NCI-H82 (cell line): ENCODE measurements around the gene LRCH1.

Experiments used
- DNase-seq: peaks from one replicate; lab custom pipeline; 2025; lab: John Stamatoyannopoulos, UW

Gene LRCH1

DNA sequence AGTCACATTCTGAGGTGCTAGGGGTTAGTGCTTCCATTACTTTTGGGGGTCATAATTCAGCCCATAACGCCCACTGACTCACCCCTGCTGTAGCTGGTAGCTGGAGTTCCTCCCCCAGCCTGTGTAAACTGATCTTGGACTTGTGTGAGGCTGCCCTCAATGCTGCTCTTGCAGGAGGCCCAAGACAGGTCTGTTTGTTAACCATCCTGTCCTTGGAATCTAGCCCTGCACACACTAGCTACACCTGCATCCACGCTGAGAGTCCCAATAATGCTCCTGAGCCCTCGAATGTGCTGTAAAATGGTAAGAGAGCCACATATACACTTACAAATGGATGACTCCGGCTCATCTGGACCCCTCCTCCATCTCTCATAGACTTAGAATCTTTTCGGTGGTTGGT lies 9.6 kb downstream of the LRCH1 start:
- no peak for DNase-seq

DNA sequence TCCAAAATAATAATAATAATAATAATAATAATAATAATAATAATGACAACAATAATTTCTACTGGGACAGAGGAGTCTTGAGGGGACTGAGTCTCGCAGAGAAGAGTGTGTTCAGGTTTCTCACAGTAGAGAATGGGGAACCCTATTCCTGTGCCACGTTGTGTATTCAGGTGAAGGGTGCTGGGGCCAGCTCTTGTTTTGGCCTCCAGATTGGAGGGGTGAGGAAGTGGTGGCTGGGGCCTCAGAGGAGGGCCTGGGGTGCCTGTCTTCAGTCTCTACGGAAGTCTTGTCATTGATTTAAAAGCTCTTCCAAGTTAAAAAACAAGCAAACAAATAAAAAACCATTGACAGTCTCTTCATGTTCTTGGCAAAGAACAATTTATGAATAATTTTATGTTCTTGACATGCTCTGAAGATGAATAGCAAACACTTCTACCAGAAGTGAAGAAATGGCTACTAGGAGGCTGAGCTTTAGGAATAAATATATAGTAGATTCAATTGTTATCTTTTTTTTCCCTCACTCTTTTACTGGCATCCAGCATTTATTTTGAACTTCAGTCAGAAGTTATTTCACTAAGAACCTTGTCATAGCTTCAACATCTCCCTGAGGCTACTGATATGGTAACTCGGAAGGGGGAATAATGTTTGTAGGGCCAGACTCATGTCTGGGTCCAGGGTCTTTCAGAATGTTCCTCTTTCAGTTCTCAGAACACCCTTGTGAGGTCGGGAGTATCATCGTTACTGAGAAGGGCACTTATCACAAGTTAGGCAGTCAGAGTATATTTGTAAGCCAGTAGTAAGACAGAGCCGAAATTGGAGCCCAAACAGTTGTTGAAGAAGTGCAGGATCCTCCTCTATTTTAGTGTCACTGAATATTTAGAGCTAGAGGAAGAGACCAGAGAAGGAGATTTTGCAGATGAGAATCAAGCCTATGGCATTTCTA lies 13.1 kb downstream of the LRCH1 start:
- DNase-seq, result peak; percentile 78

DNA sequence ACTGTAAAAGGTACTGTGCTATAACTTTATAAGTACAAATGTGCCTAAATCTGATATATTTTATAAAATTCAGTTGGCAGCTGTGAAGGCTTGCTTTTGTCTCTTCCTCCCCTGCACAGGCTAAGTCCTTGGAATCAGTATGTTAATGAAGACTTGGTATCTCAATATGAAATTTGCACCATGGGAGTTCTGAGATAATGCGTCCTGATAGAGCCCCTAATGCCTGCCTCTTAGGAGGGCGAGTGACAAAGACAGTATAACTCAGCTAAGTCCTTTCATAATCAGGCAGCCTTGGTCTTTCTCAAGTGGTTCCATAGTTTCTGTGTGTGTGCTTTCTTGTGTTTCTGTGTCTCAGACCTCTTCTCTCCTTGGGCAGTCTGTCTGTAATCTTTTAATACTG lies 14.7 kb downstream of the LRCH1 start:
- DNase-seq, result peak; percentile 87

DNA sequence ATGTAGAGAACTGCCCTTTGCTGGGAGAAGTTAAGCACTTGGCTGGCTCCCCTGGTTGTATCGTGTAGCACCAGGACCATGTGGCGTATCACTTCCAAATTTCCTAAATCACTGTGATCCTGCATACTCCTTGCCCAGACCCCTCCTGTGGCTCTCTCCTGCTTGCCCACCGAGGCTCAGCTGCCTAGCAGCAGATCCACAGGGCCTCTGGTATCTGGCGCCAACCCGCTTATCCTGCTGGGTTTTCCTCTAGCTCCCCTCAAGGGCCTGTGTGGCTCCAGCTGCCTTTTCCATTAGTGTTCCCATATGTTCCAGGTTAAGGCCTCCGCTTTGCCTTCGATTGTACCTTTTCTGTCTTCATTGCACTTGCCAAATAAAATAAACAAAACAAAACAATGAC lies 16.5 kb downstream of the LRCH1 start:
- peak; percentile 98 for DNase-seq

DNA sequence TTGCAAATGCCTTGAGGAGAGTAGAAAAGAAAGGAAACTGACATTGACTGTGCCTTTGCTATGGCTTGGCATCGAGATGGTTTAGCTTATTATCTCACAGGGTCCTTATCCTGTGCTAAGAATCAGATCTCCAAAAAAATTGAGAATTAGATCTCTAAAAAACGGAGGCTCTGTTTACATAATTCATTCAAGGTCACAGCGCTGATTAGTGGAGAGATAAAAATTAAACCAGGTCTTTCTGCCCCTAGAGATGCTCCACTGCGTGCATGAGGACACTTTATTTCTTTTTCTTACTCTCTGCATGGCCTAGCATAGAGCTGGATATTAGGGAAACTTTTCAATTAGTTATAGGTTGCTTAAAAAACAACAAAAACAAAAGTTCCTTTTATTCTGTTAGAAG lies 17.3 kb downstream of the LRCH1 start:
- DNase-seq, result no peak

DNA sequence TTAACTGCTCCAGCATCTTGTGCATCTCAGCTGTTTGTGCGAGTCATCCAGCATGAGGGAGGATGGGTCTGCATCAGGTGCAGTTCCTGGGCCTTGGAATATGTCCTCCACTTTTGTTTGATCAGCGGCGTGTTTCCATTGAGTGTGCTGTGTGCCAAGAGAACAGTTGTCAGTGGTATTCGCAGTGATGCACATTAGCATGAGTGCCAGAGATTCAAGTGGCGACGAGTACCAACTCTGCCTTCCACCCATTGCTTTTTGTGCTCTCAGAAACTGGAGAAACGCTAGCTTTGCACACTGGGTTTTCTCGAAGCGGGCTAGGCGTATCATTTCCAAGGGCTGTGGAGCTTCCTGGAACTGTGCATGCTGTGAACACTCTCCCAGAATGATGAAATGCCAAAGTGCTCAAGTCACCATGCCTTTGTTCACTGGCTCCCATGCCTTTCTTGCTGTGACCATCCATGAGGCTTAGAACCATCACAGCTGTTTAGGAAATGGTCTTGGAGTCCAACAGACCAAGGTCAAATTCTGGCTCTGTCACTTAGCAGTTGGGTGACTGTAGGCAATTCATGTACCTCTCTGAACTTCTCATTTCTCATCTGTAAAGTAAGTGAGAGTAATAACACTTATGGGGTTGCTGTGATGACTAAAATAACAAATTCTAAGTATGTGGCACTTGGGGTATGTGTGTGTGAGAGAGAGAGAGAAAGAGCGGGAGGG lies 18.4 kb downstream of the LRCH1 start:
- peak; percentile 72 for DNase-seq

DNA sequence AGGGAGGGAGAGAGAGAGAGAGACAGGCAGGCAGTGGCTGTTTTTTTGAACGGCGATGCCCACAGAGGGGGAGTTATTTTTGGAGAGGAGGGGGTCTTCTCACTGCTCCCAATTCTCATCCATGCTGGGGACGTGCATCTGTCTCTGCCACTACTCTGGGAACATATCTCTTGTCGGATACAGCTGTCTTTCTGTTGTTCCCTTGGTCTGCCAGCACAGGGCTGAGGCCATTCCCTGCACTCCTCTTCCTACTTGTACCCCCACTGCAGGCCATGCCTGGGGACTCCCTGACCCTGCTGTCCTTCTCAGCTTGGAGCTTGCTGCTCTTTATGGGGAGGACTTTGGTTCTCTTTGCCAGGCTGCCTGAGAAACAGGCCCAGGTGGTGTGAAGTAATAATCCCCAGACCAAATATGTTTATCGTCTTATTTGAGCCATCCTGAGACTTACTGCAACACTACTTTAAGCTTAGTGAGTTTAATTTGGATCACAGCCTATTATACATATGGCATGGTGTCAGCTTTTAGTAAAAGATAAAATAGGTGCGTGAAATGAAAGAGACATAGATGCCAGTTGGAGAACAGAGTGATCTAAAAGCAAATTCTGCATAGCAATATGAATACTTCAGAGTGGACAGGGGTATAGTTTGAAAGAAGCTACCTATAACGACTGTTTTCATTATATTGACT lies 19.1 kb downstream of the LRCH1 start:
- peak; percentile 99 for DNase-seq

DNA sequence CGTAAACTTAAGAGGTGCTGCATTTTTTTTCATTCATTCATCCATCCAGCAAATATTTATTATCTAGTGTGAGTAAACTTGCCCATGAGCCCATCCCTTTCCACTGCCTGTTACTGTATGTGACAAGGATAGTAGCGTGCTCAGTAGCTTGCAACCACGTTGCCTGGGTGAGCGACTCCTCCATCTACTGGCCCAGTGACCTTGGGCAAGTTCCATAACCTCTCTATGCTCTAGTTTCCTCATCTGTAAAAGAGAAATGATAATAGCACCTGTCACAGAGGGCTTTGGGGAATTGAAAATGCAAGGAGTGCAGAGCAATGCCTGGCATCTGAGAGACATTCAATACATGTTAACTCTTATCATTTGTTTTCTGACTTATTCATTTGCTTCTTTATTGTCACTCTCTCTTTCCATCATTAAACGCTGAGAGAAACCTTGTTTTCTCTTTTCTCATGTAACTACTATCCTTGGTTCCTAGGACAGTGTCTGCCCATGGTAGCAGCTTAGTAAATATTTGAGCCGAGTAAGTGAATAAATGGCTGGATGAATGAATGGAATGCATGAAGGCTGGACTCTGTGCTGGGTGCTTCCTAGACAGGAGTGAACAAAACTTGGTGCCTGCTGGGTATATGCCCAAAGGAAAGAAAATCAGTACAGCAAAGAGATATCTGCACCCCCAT lies 19.9 kb downstream of the LRCH1 start:
- peak; percentile 66 for DNase-seq

DNA sequence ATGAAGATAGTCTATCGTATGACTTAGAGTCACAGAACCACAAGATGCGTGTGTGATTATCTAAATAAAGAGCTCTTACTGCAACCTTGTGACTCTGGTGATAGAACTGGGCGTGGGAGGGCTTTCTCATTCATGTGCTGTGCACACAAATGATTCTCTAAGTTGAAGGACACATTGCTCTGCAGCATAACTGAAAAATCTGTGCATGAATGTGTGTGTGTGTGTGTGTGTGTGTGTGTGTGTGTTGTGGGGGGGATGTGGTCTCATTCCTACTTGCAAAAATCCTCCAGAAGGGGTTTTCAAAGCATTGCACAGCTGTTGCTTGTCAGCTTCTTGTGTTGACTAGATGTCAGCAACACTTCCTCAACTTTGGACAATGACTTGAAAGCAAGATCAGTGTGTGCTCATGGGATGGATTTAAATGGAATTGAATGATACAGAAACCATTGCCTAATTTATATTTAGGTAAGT lies 22.4 kb downstream of the LRCH1 start:
- DNase-seq, result peak; percentile 48

DNA sequence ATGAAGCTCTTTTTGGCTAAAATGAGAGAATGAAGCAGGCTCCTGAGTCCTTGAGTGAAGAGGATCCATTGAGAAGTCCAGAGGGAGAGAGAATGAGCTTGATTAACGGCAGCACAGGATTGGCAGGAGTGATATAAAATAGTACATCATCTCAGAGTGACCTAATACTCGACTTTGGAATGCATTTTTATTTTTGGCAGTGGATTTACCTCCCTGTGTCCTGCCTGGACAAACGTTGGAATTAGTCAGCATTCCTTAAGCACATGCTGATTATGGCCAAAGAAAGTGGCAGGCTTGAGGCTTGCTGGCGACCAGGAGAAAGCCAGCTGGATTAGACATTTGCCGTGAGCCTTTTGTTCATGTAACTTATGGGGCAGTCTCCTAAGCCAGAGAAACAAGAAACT lies 22.9 kb downstream of the LRCH1 start:
- peak; percentile 65 for DNase-seq

DNA sequence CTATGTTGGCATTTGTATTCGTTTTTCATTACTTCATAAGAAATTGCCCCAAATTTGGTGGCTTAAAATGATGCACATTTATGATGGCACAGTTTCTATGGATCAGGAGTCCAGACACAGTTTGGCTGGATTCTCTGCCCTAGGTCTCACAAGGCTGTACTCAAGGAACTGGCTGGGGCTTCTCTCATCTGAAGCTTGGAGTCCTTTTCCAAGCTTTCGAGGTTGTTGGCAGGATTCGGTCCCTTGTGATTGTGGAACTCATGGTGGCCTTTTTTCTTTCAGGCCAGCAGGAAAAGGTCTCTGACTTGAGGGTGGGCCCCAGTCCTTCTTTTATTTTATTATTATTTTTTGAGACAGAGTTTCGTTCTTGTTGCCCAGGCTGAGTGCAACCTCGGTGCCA lies 23.8 kb downstream of the LRCH1 start:
- DNase-seq, result no peak

DNA sequence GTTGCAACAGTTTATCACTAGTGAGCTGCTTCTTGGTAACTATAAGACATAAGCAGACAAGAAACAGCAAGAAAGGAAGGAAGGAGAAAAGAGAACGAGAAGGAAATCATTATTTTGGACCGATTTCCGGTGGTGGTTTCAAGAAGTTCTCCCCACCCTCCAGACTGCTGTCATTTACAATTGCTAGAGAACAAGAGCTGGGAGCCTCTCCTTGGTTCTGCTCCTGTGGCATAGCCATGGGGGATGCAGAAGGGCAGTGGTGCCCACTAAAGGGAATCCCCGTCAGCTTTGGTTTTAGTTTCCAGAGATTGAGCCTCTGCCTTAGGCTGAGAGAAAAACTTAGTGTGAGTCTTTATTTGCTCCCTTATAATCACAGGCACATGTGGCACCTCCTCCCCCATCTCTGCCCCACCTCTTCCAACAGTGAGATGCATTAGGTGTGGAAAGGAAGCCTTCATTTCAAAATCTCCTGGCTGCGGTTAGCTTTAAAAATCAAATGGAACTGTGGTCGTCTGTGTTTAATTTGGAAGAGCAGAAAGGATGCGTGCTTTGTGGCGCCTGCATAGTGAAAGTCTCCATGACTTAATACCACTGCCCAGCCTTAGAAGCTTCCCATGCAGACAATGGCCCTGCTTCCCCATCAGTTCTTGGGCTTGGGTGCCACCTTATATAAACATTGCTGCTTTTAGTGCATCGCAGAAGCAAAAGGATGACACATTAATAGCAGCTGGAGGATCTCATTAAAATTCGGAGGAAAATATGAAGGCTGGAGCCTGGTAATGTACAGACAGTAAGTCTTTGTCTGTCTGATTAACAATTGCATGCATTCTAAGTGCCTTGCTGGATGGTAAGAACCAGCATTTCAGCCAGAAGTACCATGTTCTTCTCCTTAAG lies 25.0 kb downstream of the LRCH1 start:
- peak; percentile 55 for DNase-seq

DNA sequence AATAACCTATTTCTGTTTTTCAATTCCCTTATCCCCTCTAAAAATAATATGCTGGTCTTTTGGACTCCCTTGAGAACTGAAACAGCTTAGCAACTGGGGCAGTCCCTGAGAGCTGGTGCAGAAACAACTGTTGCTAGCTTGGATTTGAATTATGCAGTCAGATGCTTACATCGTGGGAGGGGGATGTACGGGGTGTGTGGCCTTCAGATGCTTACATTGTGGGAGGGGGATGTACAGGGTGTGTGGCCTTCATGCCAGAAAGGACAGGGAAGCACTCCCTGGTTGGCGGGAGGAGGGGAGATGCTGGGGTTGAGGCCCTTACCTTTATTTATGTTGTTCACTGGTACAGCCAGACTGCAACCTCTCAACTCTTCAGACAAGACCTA lies 25.6 kb downstream of the LRCH1 start:
- peak; percentile 49 for DNase-seq

DNA sequence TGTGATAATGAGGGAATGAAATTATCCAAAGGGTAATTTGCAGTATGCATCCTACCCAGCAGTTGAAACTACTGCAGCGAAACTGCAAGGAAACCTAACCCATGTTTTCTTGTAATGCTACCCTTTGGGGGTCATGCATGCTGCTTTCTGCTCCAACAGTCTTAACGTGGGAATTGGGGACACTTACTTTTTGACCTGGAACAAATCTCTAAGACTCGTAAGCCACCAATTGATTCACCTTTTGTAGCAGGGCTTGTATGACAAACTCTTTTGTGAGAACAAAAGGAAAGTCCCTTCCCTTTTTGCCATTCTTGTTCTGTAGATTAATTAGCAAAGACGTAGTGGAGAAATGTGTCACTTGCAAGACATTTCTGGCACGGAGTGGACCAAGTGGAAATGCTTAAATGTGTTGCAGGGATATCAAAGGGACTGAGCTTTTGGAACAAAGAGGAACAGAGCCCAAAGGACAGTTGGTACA lies 27.4 kb downstream of the LRCH1 start:
- DNase-seq, result no peak

DNA sequence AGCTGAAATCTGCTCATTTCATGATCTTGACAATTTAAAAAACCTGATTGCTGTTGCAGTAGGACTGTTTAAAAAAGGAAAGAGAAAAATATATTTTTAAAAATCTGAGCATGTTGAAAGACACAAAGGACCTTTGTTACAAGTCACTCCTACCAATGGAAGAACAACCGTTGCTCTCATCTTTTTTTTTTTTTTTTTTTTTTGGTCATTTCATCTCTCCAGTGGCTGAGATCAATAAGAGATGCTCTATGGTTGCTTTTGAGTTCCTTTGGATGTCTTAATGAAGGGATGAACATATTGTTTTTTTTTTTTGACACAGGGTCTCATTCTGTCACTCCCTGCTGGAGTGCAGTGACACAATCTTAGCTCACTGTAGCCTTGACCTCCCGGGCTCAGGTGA lies 29.2 kb downstream of the LRCH1 start:
- DNase-seq, result no peak

DNA sequence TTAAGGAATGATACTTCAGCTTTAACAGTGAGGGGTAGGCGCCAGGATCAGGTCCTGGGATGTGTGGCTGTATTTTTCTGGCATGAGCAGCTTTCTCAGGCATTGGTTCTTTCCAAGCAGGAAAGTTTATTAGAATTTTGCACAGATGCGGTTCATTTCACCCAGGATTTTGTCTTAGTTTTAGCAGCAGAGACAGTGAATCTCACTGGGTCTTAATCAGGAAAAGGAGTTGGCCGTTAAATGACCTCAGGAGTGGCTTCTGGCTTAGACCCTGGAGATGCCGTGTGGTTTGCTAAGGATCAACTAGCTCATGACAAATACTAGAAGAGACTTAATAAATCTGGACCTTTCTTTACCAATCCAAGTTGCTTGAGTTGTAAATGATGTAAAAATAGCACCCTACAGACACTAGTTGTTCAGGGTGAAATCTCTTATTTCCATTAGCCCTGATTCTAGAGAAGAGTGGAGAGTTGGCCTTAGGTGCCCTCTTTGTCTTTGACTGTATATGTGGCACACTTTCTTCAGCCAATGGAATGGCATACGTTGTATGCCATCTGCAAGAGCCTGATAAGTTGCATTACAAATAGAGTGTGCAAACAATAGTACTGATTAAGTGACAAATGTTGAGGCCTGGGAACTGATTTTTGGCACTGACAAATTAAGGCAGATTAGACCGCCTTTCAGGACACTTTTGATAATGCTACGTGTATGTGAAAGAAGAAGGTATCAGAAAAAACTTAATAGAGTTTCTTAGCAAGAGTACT lies 34.0 kb downstream of the LRCH1 start:
- peak; percentile 54 for DNase-seq

DNA sequence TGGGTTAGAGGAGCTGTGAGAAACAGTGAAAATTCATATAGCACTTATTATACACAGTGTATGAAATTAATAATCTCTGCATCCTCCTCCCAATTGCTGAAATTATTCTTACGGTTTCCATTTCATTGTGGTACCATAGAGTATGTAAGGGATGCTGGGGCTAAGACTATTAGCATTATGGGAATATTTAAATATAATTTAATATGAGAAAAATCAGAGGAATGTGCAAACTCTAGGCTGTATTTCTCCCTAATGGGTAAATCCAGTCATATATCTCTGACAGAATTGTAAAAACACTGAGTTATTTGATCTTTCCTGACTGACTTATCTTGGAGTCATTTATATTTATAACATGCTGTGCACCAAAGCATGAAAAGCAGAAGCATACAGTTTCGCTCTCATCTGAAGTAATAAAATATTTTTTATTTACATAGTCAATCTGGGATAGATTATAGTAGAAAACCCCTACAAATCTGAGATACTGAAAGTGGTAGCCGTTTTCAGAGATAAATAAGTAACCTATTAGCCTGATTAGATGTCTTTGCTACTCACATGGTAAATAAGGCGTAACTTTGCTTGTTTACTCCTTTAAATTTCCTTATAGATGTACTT lies 34.9 kb downstream of the LRCH1 start:
- no peak for DNase-seq

DNA sequence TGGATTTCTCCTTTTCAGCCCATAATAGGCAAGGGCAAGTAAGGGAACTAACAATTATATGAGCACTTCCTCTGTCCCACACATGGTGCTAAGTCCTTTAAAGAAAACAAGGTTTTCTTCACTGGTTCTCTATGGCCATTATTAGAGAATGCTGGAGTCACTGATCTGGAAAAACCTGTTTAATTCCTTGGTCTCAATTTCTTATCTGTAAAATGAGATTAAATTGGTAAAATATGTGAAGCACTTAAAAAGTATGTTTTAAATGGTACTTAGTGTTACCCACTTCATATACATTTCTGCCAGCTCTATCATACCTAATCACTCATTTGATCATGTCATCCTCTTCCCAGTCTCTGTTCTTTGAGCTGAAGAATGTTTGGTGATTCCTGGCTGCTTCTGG lies 39.4 kb downstream of the LRCH1 start:
- no peak for DNase-seq

DNA sequence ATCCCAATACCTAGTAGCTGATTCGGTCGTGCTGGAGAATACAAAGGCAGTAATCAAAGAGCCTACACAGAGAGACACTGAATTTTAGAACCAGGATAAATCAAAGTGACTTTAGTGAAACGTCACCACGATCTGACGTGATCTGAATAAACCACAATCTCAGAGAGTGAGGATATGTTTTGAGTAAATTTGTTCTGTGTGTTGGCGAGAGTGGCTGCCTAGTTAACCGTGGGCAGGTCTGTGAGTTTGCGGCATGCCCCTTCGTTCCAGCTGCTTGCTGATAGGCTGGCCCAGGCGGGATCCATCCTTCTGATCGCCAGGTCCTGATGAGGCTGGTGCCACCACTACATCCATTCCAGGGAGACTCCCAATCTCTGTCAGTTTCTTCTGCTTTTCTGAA lies 40.4 kb downstream of the LRCH1 start:
- no peak for DNase-seq
